Left ventricle myocardium inferior (tissue), 1 donor: ENCODE results near the gene CD2. TPM values are rescaled to one million over a fixed set of nuclear protein-coding genes. Genes with fewer than 3 reads are reported as not detected.

Experiments
- DNase-seq: peaks from one replicate; pipeline ENCODE4 v3.0.0-alpha.2; 2020
- H3K27ac ChIP-seq: fragments of 200-600 bp; replicated peaks from 2 replicates; pipeline ENCODE4 v1.8.0; 2021
- H3K27me3 ChIP-seq: fragments of 200-600 bp; 2 replicates; pipeline ENCODE4 v1.8.0; 2021; ENCODE audit warnings: low read depth
- H3K36me3 ChIP-seq: fragments of 200-600 bp; 2 replicates; pipeline ENCODE4 v1.8.0; 2021
- H3K4me1 ChIP-seq: fragments of 200-600 bp; 2 replicates; pipeline ENCODE4 v1.8.0; 2021
- H3K4me3 ChIP-seq: fragments of 200-600 bp; 2 replicates; pipeline ENCODE4 v1.8.0; 2021; ENCODE audit warnings: mild to moderate bottlenecking, moderate library complexity
- H3K9me3 ChIP-seq: fragments of 200-600 bp; replicated peaks from 2 replicates; pipeline ENCODE4 v1.8.0; 2021
- CTCF ChIP-seq: fragments of 200-600 bp; IDR thresholded peaks from 2 replicates; pipeline ENCODE4 v1.8.0; 2021; ENCODE audit warnings: antibody characterized with exemption, mild to moderate bottlenecking, borderline replicate concordance
- intact Hi-C: fragments of 100-400 bp; cut with micrococcal nuclease; formaldehyde crosslinking; loops from one replicate; pipeline ENCODE4 v1.11.0; 2022
- total RNA-seq: library from RNA; stranded (reverse); fragmentation: NEBNext Ultra II Directional; extraction: Animal tissue kit (Norgen Biotek cat#: 25700); gene quantifications from one replicate; pipeline ENCODE4 v1.2.1, GENCODE V29; 2021
- donor health status: DM: no; HTN: yes; CAD: no; lungs with severe emphysema.

Gene CD2
- total RNA-seq, 1 donor from 2014 or later, result 0.36 TPM

- no peaks in the 10 kb centered on the region for H3K9me3 ChIP-seq
- peaks cover 28% of the 10 kb centered on the region for H3K27me3 ChIP-seq
- no peaks in the 10 kb centered on the region for H3K4me1 ChIP-seq
- intact Hi-C loops, result no loop called here
- no peak overlapping the region for H3K27ac ChIP-seq
- TF ChIP-seq CTCF, result no peak
- no peak overlapping the region for H3K4me3 ChIP-seq
- DNase-seq, result no peak
- no peaks in the 10 kb centered on the region for H3K36me3 ChIP-seq
These were observed 20.5 kb upstream of the CD2 start for GRCh38 chr1:116733476-116734365.

GRCh38 chr1:116735246-116735645 is 19.0 kb upstream of the CD2 start:
- intact Hi-C loops, result loop anchor here (5.0 kb wide), 1 partner anchor 322 kb away; no protein-coding TSS in a partner anchor
- no peak for DNase-seq
- Histone ChIP-seq H3K9me3 (no peaks in the 10 kb centered on the region), H3K4me1 (no peaks in the 10 kb centered on the region), H3K27ac (no peak overlapping the region), H3K4me3 (no peak overlapping the region), H3K36me3 (no peaks in the 10 kb centered on the region), H3K27me3 (peaks cover 27% of the 10 kb centered on the region)
- no peak for TF ChIP-seq CTCF

GRCh38 chr1:116737020-116737854 is 17.0 kb upstream of the CD2 start:
- Histone ChIP-seq H3K27me3 (peaks cover 7% of the 10 kb centered on the region), H3K4me3 (no peak overlapping the region), H3K27ac (no peak overlapping the region), H3K4me1 (no peaks in the 10 kb centered on the region), H3K9me3 (no peaks in the 10 kb centered on the region), H3K36me3 (no peaks in the 10 kb centered on the region)
- intact Hi-C loops, result loop anchor here (5.0 kb wide), 1 partner anchor 320 kb away; no protein-coding TSS in a partner anchor
- peak; percentile 29 for DNase-seq
- peak; percentile 81 for TF ChIP-seq CTCF

- Histone ChIP-seq H3K36me3 (no peaks in the 10 kb centered on the region), H3K27ac (no peak overlapping the region), H3K27me3 (peaks cover under 1% of the 10 kb centered on the region), H3K4me1 (no peaks in the 10 kb centered on the region), H3K9me3 (peaks cover 5% of the 10 kb centered on the region), H3K4me3 (no peak overlapping the region)
- TF ChIP-seq CTCF, result no peak
- no peak for DNase-seq
- intact Hi-C loops, result loop anchor here (5.0 kb wide), 1 partner anchor 319 kb away; no protein-coding TSS in a partner anchor
These were observed 16.3 kb upstream of the CD2 start for GRCh38 chr1:116737855-116738321.

DNA sequence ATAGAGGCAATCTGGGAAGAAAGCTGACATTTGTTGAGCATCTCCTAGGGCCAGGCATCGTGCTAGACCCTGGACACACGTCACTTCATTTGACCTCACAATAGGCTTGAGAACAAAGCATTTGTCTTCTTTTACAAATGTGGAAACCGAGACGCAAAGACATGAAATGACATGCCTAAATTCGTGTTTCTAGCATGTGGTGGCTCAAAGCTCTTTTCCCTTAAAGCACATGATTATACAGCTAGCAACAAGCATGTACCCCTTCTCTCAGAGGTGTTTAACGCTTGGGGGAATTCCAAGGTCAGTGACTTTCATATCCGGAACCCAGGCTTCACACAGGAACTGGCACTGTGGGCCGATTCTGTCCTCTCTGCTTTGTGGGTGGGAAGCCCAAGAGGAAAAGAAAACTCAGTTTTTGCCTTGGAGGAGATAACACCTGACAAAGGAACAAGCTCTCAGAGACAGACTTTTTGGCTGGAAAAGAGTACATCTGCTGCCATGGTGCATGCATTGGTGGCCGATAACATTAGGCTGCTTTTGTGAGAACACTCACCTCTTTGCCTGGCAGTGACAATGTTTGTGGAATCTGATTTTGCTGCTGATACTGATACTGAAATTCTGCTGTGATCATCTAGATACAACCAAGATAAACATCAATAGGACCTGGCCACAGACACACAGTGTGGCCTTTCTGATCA is 15.4 kb upstream of the CD2 start:
- intact Hi-C loops, result loop anchor here (5.0 kb wide), 1 partner anchor 318 kb away; no protein-coding TSS in a partner anchor
- no peaks in the 10 kb centered on the region for H3K36me3 ChIP-seq
- no peaks in the 10 kb centered on the region for H3K27me3 ChIP-seq
- no peak for TF ChIP-seq CTCF
- DNase-seq, result no peak
- no peaks in the 10 kb centered on the region for H3K4me1 ChIP-seq
- H3K9me3 ChIP-seq, result peaks cover 15% of the 10 kb centered on the region
- H3K4me3 ChIP-seq, result no peak overlapping the region
- no peak overlapping the region for H3K27ac ChIP-seq
